K562 (cell line): ENCODE data around the gene TLN1. TPM values are rescaled to one million over a fixed set of nuclear protein-coding genes. Genes with fewer than 3 reads are reported as not detected.

ENCODE experiments used
- ATAC-seq: fragments of 200-7000 bp; cut with Tn5 transposase; 3 replicates; pipeline ENCODE4 v1.9.1; 2020; ENCODE audit warnings: moderate library complexity
- BruUV-seq: library from RNA; stranded (reverse); fragments of 400-500 nt; replicated peaks from 2 replicates; lab custom pipeline; 2021; lab: Mats Ljungman, UMichigan
- CTCF ChIA-PET: fragments of 300-600 bp; formaldehyde crosslinking; extraction: SDS; loops from one replicate; lab custom pipeline; 2021; ENCODE audit warnings: low intra/inter-chr PET ratio; lab: Yijun Ruan, JAX
- POLR2A ChIA-PET: fragments of 300-600, 350-650 bp; sonication (Branson Sonifier 250); formaldehyde crosslinking; extraction: SDS; loops from one replicate; lab custom pipeline; 2021; ENCODE audit warnings: antibody characterized with exemption, inconsistent platforms; lab: Yijun Ruan, JAX
- DNase-seq, 4 experiments: peaks; one replicate each; pipeline versions ENCODE4 v3.0.0 to v3.0.0-alpha.2; 2011 to 2018; ENCODE audit warnings: low spot score in 3 of 4, mixed read lengths in 3 of 4; ENCODE audit errors: extremely low read depth in 1 of 4
- FAIRE-seq: peaks from 2 replicates; lab custom pipeline; 2011; peaks lifted over from hg19 to GRCh38; lab: Jason Lieb, UNC
- H2AFZ ChIP-seq: 2 replicates; pipeline ENCODE4 v1.6.0; 2011; ENCODE audit warnings: low read depth, low read length, control low read depth, inconsistent platforms
- H3K27ac ChIP-seq: fragments of 200-600 bp; 3 replicates; pipeline ENCODE4 v1.8.0; 2011; ENCODE audit warnings: low read depth, mild to moderate bottlenecking, control low read depth, inconsistent platforms, low read length, moderate library complexity, mixed read lengths; ENCODE audit errors: extremely low read depth
- H3K27me3 ChIP-seq, 2 experiments: fragments of 300-600 bp in 1 of 2; 2 replicates in 1 of 2; 3 replicates in 1 of 2; pipeline versions ENCODE4 v1.6.0 to v1.8.0; 2011; ENCODE audit warnings: inconsistent platforms in 2 of 2, low read length in 2 of 2, mild to moderate bottlenecking in 1 of 2, mixed read lengths in 1 of 2, moderate library complexity in 1 of 2; ENCODE audit not compliant: control insufficient read depth in 2 of 2, insufficient read depth in 2 of 2
- H3K36me3 ChIP-seq: fragments of 300-600 bp; 3 replicates; pipeline ENCODE4 v1.8.0; 2011; ENCODE audit warnings: mild to moderate bottlenecking, low read length, inconsistent platforms; ENCODE audit not compliant: control insufficient read depth, insufficient read depth
- H3K4me1 ChIP-seq, 2 experiments: fragments of 200-600 bp in 1 of 2; replicated peaks in 1 of 2; 2 replicates in 1 of 2; 3 replicates in 1 of 2; pipeline versions ENCODE4 v1.5.1 to v1.8.0; 2011; ENCODE audit warnings: inconsistent platforms in 2 of 2, low read length in 2 of 2, mild to moderate bottlenecking in 1 of 2, mixed read lengths in 1 of 2, moderate library complexity in 1 of 2; ENCODE audit not compliant: control insufficient read depth in 2 of 2, insufficient read depth in 2 of 2
- H3K4me2 ChIP-seq: 2 replicates; pipeline ENCODE4 v1.6.1; 2011; ENCODE audit warnings: low read length, control low read depth, inconsistent platforms, mixed read lengths; ENCODE audit not compliant: insufficient read depth
- H3K4me3 ChIP-seq: fragments of 200-600 bp; sonication (generic), shearing (Covaris generic); 2 replicates; pipeline ENCODE4 v1.5.1; 2016; ENCODE audit warnings: control low read depth, inconsistent platforms
- H3K79me2 ChIP-seq: fragments of 200-600 bp; 3 replicates; pipeline ENCODE4 v1.8.0; 2011; ENCODE audit warnings: low read length, inconsistent platforms; ENCODE audit not compliant: control insufficient read depth, insufficient read depth
- H3K9ac ChIP-seq, 2 experiments: 2 replicates each; pipeline versions ENCODE4 v1.6.0 to v1.6.1; 2011; ENCODE audit warnings: low read depth in 2 of 2, low read length in 2 of 2, control low read depth in 1 of 2, inconsistent platforms in 1 of 2, mild to moderate bottlenecking in 1 of 2, mixed read lengths in 1 of 2; ENCODE audit not compliant: insufficient read depth in 1 of 2
- H3K9me1 ChIP-seq: one replicate; pipeline ENCODE4 v1.6.0; 2011; ENCODE audit warnings: inconsistent platforms, mild to moderate bottlenecking, low read length, moderate library complexity; ENCODE audit not compliant: control insufficient read depth, insufficient read depth
- H3K9me3 ChIP-seq: replicated peaks from 2 replicates; pipeline ENCODE4 v1.5.1; 2011; ENCODE audit warnings: low read depth, low read length, inconsistent platforms; ENCODE audit not compliant: control insufficient read depth, insufficient read depth
- H4K20me1 ChIP-seq: replicated peaks from 2 replicates; pipeline ENCODE4 v1.6.1; 2011; ENCODE audit warnings: low read length, inconsistent platforms, mixed read lengths; ENCODE audit not compliant: control insufficient read depth, insufficient read depth
- HMG20B ChIP-seq: fragments of 250-450 bp; sonication (Bioruptor Pico); IDR thresholded peaks from 2 replicates; pipeline ENCODE4 v1.5.0; 2021; ENCODE audit warnings: mild to moderate bottlenecking
- HNRNPK ChIP-seq: fragments of 200-400 bp; formaldehyde crosslinking; IDR thresholded peaks from one replicate; pipeline ENCODE4 v1.6.1; 2018; ENCODE audit warnings: mild to moderate bottlenecking, low read depth, low read length; ENCODE audit not compliant: poor library complexity, severe bottlenecking
- POLR2G ChIP-seq: fragments of 200-400 bp; formaldehyde crosslinking; IDR thresholded peaks from 2 replicates; pipeline ENCODE4 v1.6.1; 2017; ENCODE audit warnings: low read depth, mild to moderate bottlenecking, antibody characterized with exemption, low read length, moderate library complexity
- RBFOX2 ChIP-seq: fragments of 200-400 bp; formaldehyde crosslinking; IDR thresholded peaks from 2 replicates; pipeline ENCODE4 v1.6.1; 2017; ENCODE audit warnings: low read depth, mild to moderate bottlenecking, low read length, moderate library complexity
- TAF15 ChIP-seq: fragments of 200-400 bp; formaldehyde crosslinking; IDR thresholded peaks from 2 replicates; pipeline ENCODE4 v1.6.1; 2017; ENCODE audit warnings: mild to moderate bottlenecking, low read depth, low read length, moderate library complexity
- WGBS: fragments of 100-300 bp; shearing (Covaris generic); methylation state at CpG from one replicate; pipeline ENCODE4 v1.1.6; 2016; ENCODE audit warnings: low coverage, mixed read lengths; ENCODE audit not compliant: insufficient coverage; ENCODE audit errors: missing lambda C conversion rate; 5-methylcytosine and 5-hydroxymethylcytosine counted together
- in situ Hi-C: fragments of 300-500 bp; cut with MboI; formaldehyde crosslinking; loops from 4 replicates; pipeline ENCODE4 v1.15.0; 2018; ENCODE audit warnings: inconsistent platforms, mixed read lengths
- intact Hi-C: fragments of 100-400 bp; cut with micrococcal nuclease; formaldehyde crosslinking; loops from 2 replicates; pipeline ENCODE4 v1.14.2; 2022
- polyA plus RNA-seq, 8 experiments: library from polyadenylated mRNA; depleted of rRNA in 4 of 8; stranded (reverse) in 5 of 8; unstranded in 3 of 8; fragments of >200 nt; fragmentation: Nextera tagmentation in 2 of 8; fragmentation: Illumina TruSeq in 1 of 8; extraction: Ambion mirVana in 2 of 8; extraction: Trizol in 1 of 8; gene quantifications; 2 replicates each; pipeline versions ENCODE4 v1.2.1 to v1.2.3, GENCODE V29; 2011 to 2014; ENCODE audit warnings: inconsistent platforms in 1 of 8, missing spikeins in 1 of 8
- total RNA-seq, 7 experiments: library from RNA; depleted of rRNA in 6 of 7; stranded (reverse); fragments of >200 nt in 6 of 7; fragmentation: Illumina TruSeq in 2 of 7; extraction: Trizol in 2 of 7; gene quantifications; 2 replicates each; pipeline versions ENCODE4 v1.2.1 to v1.2.3, GENCODE V29; 2011 to 2021; ENCODE audit warnings: low replicate concordance in 1 of 7
- TF ChIP-seq, protein P1 (sequence below): fragments of 450-650 bp; IDR thresholded peaks from 2 replicates; pipeline ENCODE4 v1.7.0; 2016; ENCODE audit warnings: borderline replicate concordance

The TLN1 gene
- total and polyA plus RNA-seq, 9 of the 15 experiments (the other 6 are each of a cell fraction or from before 2014, with no cell fraction given) = 3.6 to 240 (median 54.8) TPM

- DNase-seq (no peak), FAIRE-seq (no peak), ATAC-seq (no peak)
- CTCF ChIA-PET = no interaction called here
- TF ChIP-seq RBFOX2 (peak; percentile 34; the same call in 1 of the 2 replicates), POLR2G (peak; percentile 44; the same call in 1 of the 2 replicates), HNRNPK (no peak), HMG20B (CRISPR knock-in tag) (no peak), TAF15 (no peak)
- TF ChIP-seq, protein P1, sequence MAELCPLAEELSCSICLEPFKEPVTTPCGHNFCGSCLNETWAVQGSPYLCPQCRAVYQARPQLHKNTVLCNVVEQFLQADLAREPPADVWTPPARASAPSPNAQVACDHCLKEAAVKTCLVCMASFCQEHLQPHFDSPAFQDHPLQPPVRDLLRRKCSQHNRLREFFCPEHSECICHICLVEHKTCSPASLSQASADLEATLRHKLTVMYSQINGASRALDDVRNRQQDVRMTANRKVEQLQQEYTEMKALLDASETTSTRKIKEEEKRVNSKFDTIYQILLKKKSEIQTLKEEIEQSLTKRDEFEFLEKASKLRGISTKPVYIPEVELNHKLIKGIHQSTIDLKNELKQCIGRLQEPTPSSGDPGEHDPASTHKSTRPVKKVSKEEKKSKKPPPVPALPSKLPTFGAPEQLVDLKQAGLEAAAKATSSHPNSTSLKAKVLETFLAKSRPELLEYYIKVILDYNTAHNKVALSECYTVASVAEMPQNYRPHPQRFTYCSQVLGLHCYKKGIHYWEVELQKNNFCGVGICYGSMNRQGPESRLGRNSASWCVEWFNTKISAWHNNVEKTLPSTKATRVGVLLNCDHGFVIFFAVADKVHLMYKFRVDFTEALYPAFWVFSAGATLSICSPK = no peak
- POLR2A ChIA-PET = interaction anchor here (0.6 to 2.8 kb wide), 3 partner anchors 8 to 213 kb away, joined by 3 to 18 read pairs (median 4); no protein-coding TSS in a partner anchor
- H3K9me1 ChIP-seq = no peaks in the 10 kb centered on the region
- no peaks in the 10 kb centered on the region for H4K20me1 ChIP-seq
- no peak overlapping the region for H3K4me3 ChIP-seq
- no peak overlapping the region for H3K9ac ChIP-seq
- H3K36me3 ChIP-seq = peaks cover 99% of the 10 kb centered on the region
- H3K4me2 ChIP-seq = no peak overlapping the region
- WGBS = 87% methylated on average over 13 of the region's 15 CpGs
- intact Hi-C loops (no loop called here), in situ Hi-C loops (no loop called here)
- no peaks in the 10 kb centered on the region for H3K79me2 ChIP-seq
- H3K27me3 ChIP-seq = no peaks in the 10 kb centered on the region
- peaks cover 0 to 2% of the 10 kb centered on the region in 2 experiments; a peak in 2 of 5 replicates for H3K4me1 ChIP-seq
- no peaks in the 10 kb centered on the region for H3K9me3 ChIP-seq
- H2AFZ ChIP-seq = no peak overlapping the region
- no peak overlapping the region for H3K27ac ChIP-seq
- BruUV-seq = no TSS peak
These were observed 13.1 kb downstream of the TLN1 start for GRCh38 chr9:35718721-35719511.
